GM12878 (cell line): Measurements from ENCODE around the gene AMBRA1. TPM values are rescaled to one million over a fixed set of nuclear protein-coding genes. Genes with fewer than 3 reads are reported as not detected.

Source experiments
- BHLHE40 ChIP-seq, 2 experiments: fragments of 450-650 bp in 1 of 2; IDR thresholded peaks; 2 replicates each; pipeline ENCODE4 v1.6.1; 2011 to 2017; ENCODE audit warnings: low read depth in 2 of 2, borderline replicate concordance in 1 of 2, improper control_type of control experiment in 1 of 2, low read length in 1 of 2, mild to moderate bottlenecking in 1 of 2
- E4F1 ChIP-seq: fragments of 450-650 bp; IDR thresholded peaks from 2 replicates; pipeline ENCODE4 v1.6.1; 2018; ENCODE audit warnings: borderline replicate concordance, mild to moderate bottlenecking; ENCODE audit not compliant: partially characterized antibody
- EED ChIP-seq: sonication (generic); IDR thresholded peaks from 2 replicates; pipeline ENCODE4 v1.6.1; 2016; ENCODE audit warnings: antibody characterized with exemption, low read depth
- HDAC6 ChIP-seq: fragments of 200-600 bp; sonication (generic); IDR thresholded peaks from one replicate; pipeline ENCODE4 v1.8.0; 2017; ENCODE audit warnings: antibody characterized with exemption; ENCODE audit not compliant: unreplicated experiment
- IRF3 ChIP-seq: fragments of 450-650 bp; IDR thresholded peaks from 2 replicates; pipeline ENCODE4 v1.6.1; 2014; ENCODE audit warnings: mild to moderate bottlenecking
- IRF4 ChIP-seq: IDR thresholded peaks from 2 replicates; pipeline ENCODE4 v1.6.1; 2011; ENCODE audit warnings: low read depth, low read length
- MEF2A ChIP-seq: IDR thresholded peaks from 2 replicates; pipeline ENCODE4 v1.6.1; 2011; ENCODE audit warnings: low read depth, mild to moderate bottlenecking, low read length, moderate library complexity; ENCODE audit not compliant: insufficient read depth
- NKRF ChIP-seq: fragments of 450-650 bp; conservative IDR thresholded peaks from 2 replicates; pipeline ENCODE4 v1.6.1; 2017; ENCODE audit warnings: mild to moderate bottlenecking, moderate library complexity
- NR2F1 ChIP-seq: fragments of 450-650 bp; conservative IDR thresholded peaks from 2 replicates; pipeline ENCODE4 v1.6.1; 2017; ENCODE audit warnings: mild to moderate bottlenecking
- PAX8 ChIP-seq: fragments of 450-650 bp; IDR thresholded peaks from 2 replicates; pipeline ENCODE4 v1.6.1; 2017; ENCODE audit warnings: mild to moderate bottlenecking, moderate library complexity
- SMAD1 ChIP-seq: fragments of 450-650 bp; IDR thresholded peaks from 2 replicates; pipeline ENCODE4 v1.6.1; 2018; ENCODE audit warnings: mild to moderate bottlenecking, low read depth; ENCODE audit not compliant: partially characterized antibody
- SMC3 ChIP-seq: IDR thresholded peaks from 2 replicates; pipeline ENCODE4 v1.6.1; 2011; ENCODE audit warnings: low read length, improper control_type of control experiment, borderline replicate concordance
- SP1 ChIP-seq: IDR thresholded peaks from one replicate; pipeline ENCODE4 v1.6.1; 2011; ENCODE audit warnings: low read depth, low read length
- TAF1 ChIP-seq: IDR thresholded peaks from 2 replicates; pipeline ENCODE4 v1.6.1; 2011; ENCODE audit warnings: mild to moderate bottlenecking, low read depth, low read length, borderline replicate concordance
- ZBTB40 ChIP-seq: fragments of 450-650 bp; IDR thresholded peaks from 2 replicates; pipeline ENCODE4 v1.6.1; 2016; ENCODE audit warnings: mild to moderate bottlenecking, moderate library complexity, borderline replicate concordance
- ZNF207 ChIP-seq: fragments of 450-650 bp; IDR thresholded peaks from 2 replicates; pipeline ENCODE4 v1.6.1; 2014; ENCODE audit warnings: antibody characterized with exemption, mild to moderate bottlenecking, borderline replicate concordance
- polyA plus RNA-seq, 11 experiments: library from polyadenylated mRNA; depleted of rRNA in 4 of 11; unstranded in 6 of 11; stranded (reverse) in 5 of 11; fragments of >200 nt; fragmentation: Nextera tagmentation in 4 of 11; fragmentation: Illumina TruSeq in 1 of 11; extraction: Ambion mirVana in 4 of 11; extraction: Trizol in 1 of 11; gene quantifications; 1 replicate in 1 of 11; 2 replicates in 10 of 11; pipeline versions ENCODE4 v1.2.1 to v1.2.3, GENCODE V29; 2011 to 2016; ENCODE audit warnings: inconsistent platforms in 2 of 11, missing spikeins in 2 of 11, low read depth in 1 of 11
- total RNA-seq, 4 experiments: library from RNA; depleted of rRNA in 3 of 4; stranded (reverse); fragments of >200 nt in 3 of 4; fragmentation: Illumina TruSeq in 1 of 4; extraction: Trizol in 1 of 4; gene quantifications; 2 replicates each; pipeline versions ENCODE4 v1.2.1 to v1.2.3, GENCODE V29; 2013 to 2021
- TF ChIP-seq, protein P1 (sequence below): fragments of 450-650 bp; IDR thresholded peaks from 2 replicates; pipeline ENCODE4 v1.6.1; 2017; ENCODE audit warnings: low read depth, mild to moderate bottlenecking, moderate library complexity

AMBRA1 gene
- total and polyA plus RNA-seq, 10 of the 15 experiments (the other 5 are each of a cell fraction or from before 2014, with no cell fraction given) = 0.57 to 34.3 (median 13.7) TPM

DNA sequence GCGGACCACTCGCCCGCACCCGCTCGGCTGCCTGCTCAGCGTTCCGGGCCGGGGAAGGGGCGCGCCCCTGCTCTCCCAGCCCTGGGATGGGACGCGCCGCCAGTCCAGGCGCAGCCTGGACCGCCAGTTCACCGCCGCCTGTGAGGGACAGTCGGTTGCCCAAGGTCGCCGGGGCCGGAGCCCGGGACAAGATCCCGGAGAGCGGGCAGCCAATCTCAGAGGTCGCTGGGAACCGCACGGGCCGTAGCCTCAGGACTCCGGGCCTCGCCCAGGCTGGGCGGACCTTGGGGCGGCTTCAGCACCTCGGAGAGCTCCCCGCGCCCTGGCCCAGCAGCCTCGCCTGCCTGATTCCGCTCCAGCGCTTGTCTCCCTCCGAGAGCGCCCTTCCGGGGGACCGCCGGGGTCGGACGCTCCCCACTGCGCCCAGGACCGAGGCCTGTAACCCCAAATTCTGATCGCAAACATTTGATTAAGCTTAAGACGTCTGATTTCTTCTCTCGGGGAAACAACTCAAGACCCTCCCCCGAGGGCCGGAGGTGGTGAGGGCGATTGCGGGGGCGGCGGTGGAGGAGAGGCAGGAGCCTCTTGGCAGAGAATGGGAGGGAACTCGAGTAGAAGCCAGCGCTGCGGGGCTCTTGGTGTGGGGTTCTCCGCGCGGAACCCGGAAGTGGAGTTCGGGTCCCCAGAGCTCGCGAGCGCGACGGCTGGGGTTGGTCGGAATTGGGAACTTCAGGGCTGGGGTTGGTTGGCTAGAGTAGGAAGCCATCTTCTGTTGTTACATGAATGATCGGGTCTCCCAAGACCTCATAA is 201.2 kb downstream of the AMBRA1 start (continued):
- TF ChIP-seq NKRF (peak; percentile 86), SMC3 (no peak), SMAD1 (no peak), PAX8 (no peak), ZNF207 (0 out of 2 replicates have a peak, but pooled peaks have one; percentile 15), EED (no peak), IRF3 (no peak), HDAC6 (no peak), ZBTB40 (peak; percentile 21; the same call in 1 of the 2 replicates), SP1 (peak; percentile 35), E4F1 (no peak), NR2F1 (0 out of 2 replicates have a peak, but pooled peaks have one; percentile 26), TAF1 (no peak), IRF4 (0 out of 2 replicates have a peak, but pooled peaks have one; percentile 8), BHLHE40 (IDR thresholded peaks at IDR 0.05; ENCODE audit: borderline replicate concordance in 1 of 2, low read depth in 2 of 2, low read length in 1 of 2) (peak in 1 of 2 experiments; percentile 79; a peak in 2 of 4 replicates), MEF2A (no peak)
- TF ChIP-seq, protein P1, sequence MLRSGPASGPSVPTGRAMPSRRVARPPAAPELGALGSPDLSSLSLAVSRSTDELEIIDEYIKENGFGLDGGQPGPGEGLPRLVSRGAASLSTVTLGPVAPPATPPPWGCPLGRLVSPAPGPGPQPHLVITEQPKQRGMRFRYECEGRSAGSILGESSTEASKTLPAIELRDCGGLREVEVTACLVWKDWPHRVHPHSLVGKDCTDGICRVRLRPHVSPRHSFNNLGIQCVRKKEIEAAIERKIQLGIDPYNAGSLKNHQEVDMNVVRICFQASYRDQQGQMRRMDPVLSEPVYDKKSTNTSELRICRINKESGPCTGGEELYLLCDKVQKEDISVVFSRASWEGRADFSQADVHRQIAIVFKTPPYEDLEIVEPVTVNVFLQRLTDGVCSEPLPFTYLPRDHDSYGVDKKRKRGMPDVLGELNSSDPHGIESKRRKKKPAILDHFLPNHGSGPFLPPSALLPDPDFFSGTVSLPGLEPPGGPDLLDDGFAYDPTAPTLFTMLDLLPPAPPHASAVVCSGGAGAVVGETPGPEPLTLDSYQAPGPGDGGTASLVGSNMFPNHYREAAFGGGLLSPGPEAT = no peak
